Transverse colon (tissue), 4 donors: ENCODE results near the gene ACTL6A. TPM values are rescaled to one million over a fixed set of nuclear protein-coding genes. Genes with fewer than 3 reads are reported as not detected.

Experiments used
- DNase-seq: peaks from one replicate; pipeline ENCODE4 v3.0.0-alpha.2; 2019
- H3K27ac ChIP-seq, 4 donors: fragments of 200-600 bp; sonication (generic); 2 replicates each; pipeline ENCODE4 v1.5.1; 2016 to 2018; ENCODE audit warnings: inconsistent platforms in 4 of 4
- H3K27me3 ChIP-seq: fragments of 200-600 bp; sonication (generic); 2 replicates; pipeline ENCODE4 v1.5.1; 2017; ENCODE audit warnings: inconsistent platforms
- H3K36me3 ChIP-seq, 4 donors: fragments of 200-600 bp; sonication (generic); 2 replicates each; pipeline ENCODE4 v1.5.1; 2017 to 2019; ENCODE audit warnings: inconsistent platforms in 4 of 4
- H3K4me1 ChIP-seq, 4 donors: fragments of 200-600 bp; sonication (generic); 2 replicates each; pipeline ENCODE4 v1.5.1; 2017 to 2020; ENCODE audit warnings: inconsistent platforms in 4 of 4
- H3K4me3 ChIP-seq, 4 donors: fragments of 200-600 bp; sonication (generic); 1 replicate in 1 of 4; 2 replicates in 3 of 4; pipeline versions ENCODE4 v1.5.1 to v1.6.1; 2017 to 2019; ENCODE audit warnings: inconsistent platforms in 4 of 4
- H3K9me3 ChIP-seq, 2 donors: fragments of 200-600 bp; sonication (generic); 2 replicates each; pipeline ENCODE4 v1.5.1; 2017 to 2019; ENCODE audit warnings: inconsistent platforms in 2 of 2
- CTCF ChIP-seq, 5 experiments: fragments of 200-600 bp in 3 of 5; fragments of 450-650 bp in 2 of 5; sonication (generic) in 3 of 5; IDR thresholded peaks; 1 replicate in 2 of 5; 2 replicates in 3 of 5; pipeline ENCODE4 v1.5.1; 2016 to 2017; ENCODE audit warnings: antibody characterized with exemption in 5 of 5, inconsistent platforms in 3 of 5, mild to moderate bottlenecking in 2 of 5, moderate library complexity in 1 of 5
- EP300 ChIP-seq: sonication (generic); formaldehyde crosslinking; IDR thresholded peaks from one replicate; pipeline ENCODE4 v1.6.1; 2017; ENCODE audit warnings: antibody characterized with exemption, low read depth
- POLR2A ChIP-seq: fragments of 450-650 bp; IDR thresholded peaks from one replicate; pipeline ENCODE4 v1.6.1; 2016; ENCODE audit warnings: antibody characterized with exemption, mild to moderate bottlenecking, moderate library complexity
- POLR2AphosphoS5 ChIP-seq, 3 donors: sonication (generic); formaldehyde crosslinking; IDR thresholded peaks; one replicate each; pipeline ENCODE4 v1.6.1; 2016; ENCODE audit warnings: antibody characterized with exemption in 3 of 3
- WGBS, 2 donors: methylation state at CpG; one replicate each; pipeline ENCODE4 v1.1.5; 2018; ENCODE audit warnings: low coverage in 1 of 2; 5-methylcytosine and 5-hydroxymethylcytosine counted together
- in situ Hi-C, 4 donors: fragments of 200-750 bp; cut with MboI; loops; one replicate each; pipeline versions ENCODE4 v1.15.0 to v1.15.1; 2017; ENCODE audit warnings: low sequenced_read_pairs in 3 of 4, low pct_ligation_motif_present in 1 of 4, low pct_unique_long_range_greater_than_20kb in 1 of 4
- intact Hi-C: fragments of 100-400 bp; cut with DNase I; formaldehyde crosslinking; loops from one replicate; pipeline ENCODE4 v1.15.1; 2023; ENCODE audit warnings: low total_unique reads
- total RNA-seq, 4 donors: library from RNA; depleted of rRNA; stranded (reverse); fragments of >200 nt; gene quantifications; one replicate each; pipeline ENCODE4 v1.1.0, GENCODE V29; 2016

The ACTL6A gene
- total RNA-seq, 4 donors from 2014 or later: 1.1 to 47.0 (median 28.4) TPM

GRCh38 chr3:179541094-179541493 is 21.6 kb upstream of the ACTL6A start:
- no peak for TF ChIP-seq POLR2A
- 83 to 100% methylated on average over 1 to 2 of the region's 2 CpGs for WGBS, 2 donors
- DNase-seq: no peak
- intact Hi-C loops: no loop called here
- Histone ChIP-seq H3K27ac (no peak overlapping the region), H3K4me3 (no peak overlapping the region), H3K9me3 (no peaks in the 10 kb centered on the region), H3K36me3 (no peaks in the 10 kb centered on the region), H3K4me1 (no peaks in the 10 kb centered on the region), H3K27me3 (no peaks in the 10 kb centered on the region)
- in situ Hi-C loops: no loop called here

GRCh38 chr3:179541596-179541995 is 21.1 kb upstream of the ACTL6A start:
- no peak for DNase-seq
- 100% methylated on average over 1 of the region's 1 CpG for WGBS, 2 donors
- intact Hi-C loops (no loop called here), in situ Hi-C loops (no loop called here)
- TF ChIP-seq EP300 (no peak), POLR2A (no peak), CTCF (IDR thresholded peaks at IDR 0.05) (no peak), POLR2AphosphoS5 (IDR thresholded peaks at IDR 0.05) (no peak)
- no peaks in the 10 kb centered on the region for H3K27me3 ChIP-seq
- H3K4me3 ChIP-seq: no peak overlapping the region
- no peak overlapping the region for H3K27ac ChIP-seq
- H3K9me3 ChIP-seq: no peaks in the 10 kb centered on the region
- no peaks in the 10 kb centered on the region for H3K4me1 ChIP-seq
- no peaks in the 10 kb centered on the region for H3K36me3 ChIP-seq

- Histone ChIP-seq H3K27me3 (no peaks in the 10 kb centered on the region), H3K9me3 (no peaks in the 10 kb centered on the region), H3K4me3 (no peak overlapping the region), H3K4me1 (no peaks in the 10 kb centered on the region), H3K27ac (no peak overlapping the region), H3K36me3 (no peaks in the 10 kb centered on the region)
- intact Hi-C loops: no loop called here
- DNase-seq: no peak
- in situ Hi-C loops: no loop called here
- TF ChIP-seq POLR2AphosphoS5 (IDR thresholded peaks at IDR 0.05): no peak
- TF ChIP-seq EP300: no peak
- no peak for TF ChIP-seq POLR2A
- no peak for TF ChIP-seq CTCF (IDR thresholded peaks at IDR 0.05)
Measured at GRCh38 chr3:179542375-179542774, 20.4 kb upstream of the ACTL6A start.

GRCh38 chr3:179544981-179545645 is 17.6 kb upstream of the ACTL6A start:
- H3K4me3 ChIP-seq: no peak overlapping the region
- intact Hi-C loops: no loop called here
- 68 to 75% methylated on average over 2 of the region's 2 CpGs for WGBS, 2 donors

More at GRCh38 chr3:179544981-179545645, 17.6 kb upstream of the ACTL6A start:
- Histone ChIP-seq H3K9me3 (no peaks in the 10 kb centered on the region), H3K27me3 (no peaks in the 10 kb centered on the region), H3K27ac (no peak overlapping the region), H3K4me1 (no peaks in the 10 kb centered on the region), H3K36me3 (no peaks in the 10 kb centered on the region)
- in situ Hi-C loops: no loop called here
- TF ChIP-seq CTCF (IDR thresholded peaks at IDR 0.05) (no peak), POLR2AphosphoS5 (IDR thresholded peaks at IDR 0.05) (no peak)
- no peak for DNase-seq
